OCI-LY7 (cell line): Measurements from ENCODE around the gene ZNF500. TPM values are rescaled to one million over a fixed set of nuclear protein-coding genes. Genes with fewer than 3 reads are reported as not detected.

Experiments
- BruUV-seq: library from RNA; stranded (reverse); fragments of 400-500 nt; replicated peaks from 2 replicates; lab custom pipeline; 2021; lab: Mats Ljungman, UMichigan
- CTCF ChIA-PET: fragments of 300-600 bp; sonication (Branson Sonifier 250); formaldehyde crosslinking; loops from one replicate; lab custom pipeline; 2022; ENCODE audit warnings: antibody characterized with exemption; ENCODE audit not compliant: unreplicated experiment; lab: Charles Lee
- POLR2A ChIA-PET: fragments of 300-600 bp; sonication (Branson Sonifier 250); formaldehyde crosslinking; loops from one replicate; lab custom pipeline; 2022; ENCODE audit warnings: antibody characterized with exemption; lab: Charles Lee
- DNase-seq: peaks from one replicate; pipeline ENCODE4 v3.0.0-alpha.2; 2015; ENCODE audit warnings: low spot score
- H2AFZ ChIP-seq: fragments of 200-600 bp; sonication (generic), shearing (Covaris generic); 2 replicates; pipeline ENCODE4 v1.6.1; 2014; ENCODE audit warnings: mild to moderate bottlenecking, antibody characterized with exemption, low read length, moderate library complexity
- H3K27ac ChIP-seq: fragments of 200-600 bp; sonication (generic); 2 replicates; pipeline ENCODE4 v1.5.1; 2014; ENCODE audit warnings: mixed run types, low read depth, mild to moderate bottlenecking, moderate library complexity, low read length, inconsistent platforms; ENCODE audit not compliant: poor library complexity, severe bottlenecking
- H3K36me3 ChIP-seq: fragments of 200-600 bp; sonication (generic); 2 replicates; pipeline ENCODE4 v1.6.1; 2014; ENCODE audit warnings: mild to moderate bottlenecking, antibody characterized with exemption, low read length, moderate library complexity, mixed read lengths; ENCODE audit not compliant: insufficient read depth
- H3K4me1 ChIP-seq: fragments of 200-600 bp; sonication (generic); 2 replicates; pipeline ENCODE4 v1.5.1; 2014; ENCODE audit warnings: mild to moderate bottlenecking, low read length; ENCODE audit not compliant: insufficient read depth, poor library complexity, severe bottlenecking
- H3K4me2 ChIP-seq: fragments of 200-600 bp; sonication (generic); 2 replicates; pipeline ENCODE4 v1.6.1; 2014; ENCODE audit warnings: mild to moderate bottlenecking, low read length
- H3K4me3 ChIP-seq: fragments of 200-600 bp; sonication (generic); 2 replicates; pipeline ENCODE4 v1.5.1; 2014; ENCODE audit warnings: mild to moderate bottlenecking, low read depth, low read length; ENCODE audit not compliant: poor library complexity, severe bottlenecking
- H3K79me2 ChIP-seq: fragments of 200-600 bp; sonication (generic); 2 replicates; pipeline ENCODE4 v1.6.1; 2016; ENCODE audit warnings: low read depth, mild to moderate bottlenecking, low read length, moderate library complexity, mixed read lengths; ENCODE audit not compliant: insufficient read depth
- H3K9me2 ChIP-seq: fragments of 200-600 bp; sonication (generic); 2 replicates; pipeline ENCODE4 v1.6.1; 2016; ENCODE audit warnings: mild to moderate bottlenecking, low read length, mixed read lengths; ENCODE audit not compliant: insufficient read depth
- H3K9me3 ChIP-seq: fragments of 200-600 bp; sonication (generic); 2 replicates; pipeline ENCODE4 v1.6.1; 2014; ENCODE audit warnings: mild to moderate bottlenecking, mixed run types, low read length, mixed read lengths
- H4K20me1 ChIP-seq: fragments of 200-600 bp; sonication (generic); 2 replicates; pipeline ENCODE4 v1.6.1; 2014; ENCODE audit warnings: mild to moderate bottlenecking, antibody characterized with exemption, low read length, moderate library complexity, mixed read lengths; ENCODE audit not compliant: insufficient read depth
- EZH2phosphoT487 ChIP-seq: fragments of 200-600 bp; sonication (generic); IDR thresholded peaks from 2 replicates; pipeline ENCODE4 v1.6.1; 2018; ENCODE audit warnings: low read depth, borderline replicate concordance, mild to moderate bottlenecking, mixed run types, antibody characterized with exemption, low read length, moderate library complexity, mixed read lengths
- intact Hi-C: fragments of 100-400 bp; cut with micrococcal nuclease; formaldehyde crosslinking; loops from one replicate; pipeline ENCODE4 v1.10.0; 2022; ENCODE audit not compliant: unreplicated experiment
- total RNA-seq, 2 experiments: library from RNA; depleted of rRNA in 1 of 2; stranded (reverse); fragments of >200 nt in 1 of 2; shearing (Covaris generic) in 1 of 2; gene quantifications; 2 replicates each; pipeline ENCODE4 v1.2.3, GENCODE V29; 2014 to 2022
- TF ChIP-seq, protein P1 (sequence below): fragments of 200-600 bp; sonication (generic); conservative IDR thresholded peaks from 2 replicates; pipeline ENCODE4 v1.5.1; 2014; ENCODE audit warnings: mild to moderate bottlenecking, antibody characterized with exemption, low read length, moderate library complexity, mixed read lengths

The ZNF500 gene
- total RNA-seq, 2 experiments from 2014 or later, result 16.1 to 23.9 TPM

DNA sequence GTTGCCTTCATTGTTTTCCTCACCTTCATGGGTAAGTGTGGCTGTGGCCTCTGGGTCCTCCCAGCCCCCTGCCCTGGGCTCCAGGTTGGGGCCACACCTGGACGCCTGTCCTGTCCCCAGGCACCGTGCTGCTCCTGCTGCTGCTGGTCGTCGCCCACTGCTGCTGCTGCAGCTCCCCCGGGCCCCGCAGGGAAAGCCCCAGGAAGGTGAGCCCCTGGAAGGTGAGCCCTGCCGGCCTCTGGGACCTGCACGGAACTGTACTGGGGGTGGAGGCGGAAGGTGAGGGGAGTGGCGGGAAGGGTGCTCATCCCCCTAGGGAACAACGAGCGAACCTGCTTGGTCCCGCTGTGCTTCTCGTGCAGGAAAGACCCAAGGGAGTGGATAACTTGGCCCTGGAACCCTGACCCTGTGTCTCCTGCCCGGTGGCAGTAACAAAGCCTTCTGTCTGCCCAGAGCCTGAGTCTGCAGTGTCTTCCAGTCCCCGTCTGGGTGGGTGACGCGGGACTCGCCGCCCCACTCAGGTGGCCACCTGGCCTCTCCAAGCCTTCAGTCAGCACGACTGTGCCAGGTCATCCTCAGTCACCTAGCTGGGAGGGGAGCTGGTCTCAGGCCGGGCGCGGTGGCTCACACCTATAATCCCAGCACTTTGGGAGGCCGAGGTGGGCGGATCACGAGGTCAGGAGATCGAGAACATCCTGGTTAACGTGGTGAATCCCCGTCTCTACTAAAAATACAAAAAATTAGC, 29.0 kb upstream of the ZNF500 start:
- no TSS peak for BruUV-seq
- intact Hi-C loops, result no loop called here
- Histone ChIP-seq H3K27ac (no peak overlapping the region), H4K20me1 (no peaks in the 10 kb centered on the region), H2AFZ (no peak overlapping the region), H3K36me3 (no peaks in the 10 kb centered on the region), H3K4me2 (no peak overlapping the region), H3K79me2 (no peaks in the 10 kb centered on the region), H3K9me2 (no peaks in the 10 kb centered on the region), H3K4me1 (peaks cover 5% of the 10 kb centered on the region), H3K9me3 (no peaks in the 10 kb centered on the region), H3K4me3 (no peak overlapping the region)
- POLR2A ChIA-PET, result no interaction called here
- CTCF ChIA-PET, result no interaction called here
- DNase-seq, result no peak
- TF ChIP-seq, protein P1, sequence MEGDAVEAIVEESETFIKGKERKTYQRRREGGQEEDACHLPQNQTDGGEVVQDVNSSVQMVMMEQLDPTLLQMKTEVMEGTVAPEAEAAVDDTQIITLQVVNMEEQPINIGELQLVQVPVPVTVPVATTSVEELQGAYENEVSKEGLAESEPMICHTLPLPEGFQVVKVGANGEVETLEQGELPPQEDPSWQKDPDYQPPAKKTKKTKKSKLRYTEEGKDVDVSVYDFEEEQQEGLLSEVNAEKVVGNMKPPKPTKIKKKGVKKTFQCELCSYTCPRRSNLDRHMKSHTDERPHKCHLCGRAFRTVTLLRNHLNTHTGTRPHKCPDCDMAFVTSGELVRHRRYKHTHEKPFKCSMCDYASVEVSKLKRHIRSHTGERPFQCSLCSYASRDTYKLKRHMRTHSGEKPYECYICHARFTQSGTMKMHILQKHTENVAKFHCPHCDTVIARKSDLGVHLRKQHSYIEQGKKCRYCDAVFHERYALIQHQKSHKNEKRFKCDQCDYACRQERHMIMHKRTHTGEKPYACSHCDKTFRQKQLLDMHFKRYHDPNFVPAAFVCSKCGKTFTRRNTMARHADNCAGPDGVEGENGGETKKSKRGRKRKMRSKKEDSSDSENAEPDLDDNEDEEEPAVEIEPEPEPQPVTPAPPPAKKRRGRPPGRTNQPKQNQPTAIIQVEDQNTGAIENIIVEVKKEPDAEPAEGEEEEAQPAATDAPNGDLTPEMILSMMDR, result no peak
- no peak for TF ChIP-seq EZH2phosphoT487

DNA sequence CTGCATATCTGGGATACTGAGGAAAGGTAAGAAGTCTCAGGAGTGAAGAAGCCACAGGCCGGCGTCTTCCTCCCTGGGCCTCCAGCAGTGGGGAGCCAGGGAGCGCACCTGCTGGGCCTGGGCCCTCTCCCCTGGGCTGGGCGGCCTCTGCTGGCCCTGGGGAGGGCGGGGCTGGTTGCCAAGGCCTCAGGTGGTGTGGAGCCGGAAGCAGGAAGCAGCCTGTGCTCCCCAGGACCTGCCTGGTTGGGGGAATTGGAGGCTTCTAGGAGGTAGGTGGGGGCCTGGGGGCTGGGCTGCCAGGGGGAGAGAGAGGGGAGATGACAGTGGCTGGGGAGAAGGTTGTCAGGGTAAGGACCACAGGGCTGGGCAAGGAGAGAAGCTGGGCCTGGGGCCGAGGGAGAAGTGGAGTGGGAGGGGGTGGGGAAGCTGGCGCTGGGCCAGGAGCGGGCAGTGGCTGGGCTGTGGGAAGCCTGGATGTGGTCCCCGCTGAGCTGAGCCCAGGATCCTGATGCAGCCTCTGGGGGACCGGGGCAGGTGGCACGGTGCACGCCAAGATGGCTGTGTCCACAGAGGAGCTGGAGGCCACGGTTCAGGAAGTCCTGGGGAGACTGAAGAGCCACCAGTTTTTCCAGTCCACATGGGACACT, 28.3 kb upstream of the ZNF500 start, which contains the start of gene SMIM22:
Gene SMIM22 (plus strand): TSS at position 189 of the 647 bp plus-strand sequence. CDS start 366 bp downstream, at position 555.
- Histone ChIP-seq H2AFZ (no peak within 1 kb of the TSS), H3K27ac (no peak within 1 kb of the TSS), H4K20me1 (no peaks in the 10 kb centered on the region), H3K4me2 (no peak within 1 kb of the TSS), H3K36me3 (no peaks in the 10 kb centered on the region), H3K4me3 (no peak within 1 kb of the TSS), H3K9me3 (no peaks in the 10 kb centered on the region), H3K79me2 (no peaks in the 10 kb centered on the region), H3K9me2 (no peaks in the 10 kb centered on the region), H3K4me1 (no peaks in the 10 kb centered on the region)
- CTCF ChIA-PET, result no interaction called here
- no TSS peak for BruUV-seq
- intact Hi-C loops, result no loop called here
- no peak for TF ChIP-seq EZH2phosphoT487
- TF ChIP-seq, protein P1, result no peak
- POLR2A ChIA-PET, result interaction anchor here (0.5 kb wide), 1 partner anchor 36 kb away, joined by 3 read pairs; no protein-coding TSS in a partner anchor
- no peak for DNase-seq
